ENCODE measurements around the gene KHDC4. TPM values are rescaled to one million over a fixed set of nuclear protein-coding genes. Genes with fewer than 3 reads are reported as not detected.

Gene KHDC4
- total and polyA plus RNA-seq, 9 of the 15 experiments (the other 6 are each of a cell fraction or from before 2014, with no cell fraction given): 12.1 to 185 (median 65.6) TPM

GRCh38 chr1:155888481-155888880 lies 45.7 kb downstream of the KHDC4 start:
- 88% methylated on average over 2 of the region's 5 CpGs for WGBS (ENCODE audit: insufficient coverage, low coverage, missing lambda C conversion rate)
- ChIA-PET POLR2A (no interaction called here), CTCF (ENCODE audit: low intra/inter-chr PET ratio) (no interaction called here)
- no peak for FAIRE-seq
- no peaks in the 10 kb centered on the region for H3K36me3 ChIP-seq (ENCODE audit: control insufficient read depth, insufficient read depth, low read length)
- no peaks in the 10 kb centered on the region for H3K9me1 ChIP-seq (ENCODE audit: control insufficient read depth, insufficient read depth, low read length)
- no peaks in the 10 kb centered on the region for H3K27me3 ChIP-seq (ENCODE audit: control insufficient read depth in 2 of 2, insufficient read depth in 2 of 2, low read length in 2 of 2)
- H3K27ac ChIP-seq (ENCODE audit: extremely low read depth, low read depth, low read length): no peak overlapping the region
- TF ChIP-seq MAFK (IDR thresholded peaks at IDR 0.05; ENCODE audit: low read length): no peak
- no peak for TF ChIP-seq ETV6 (IDR thresholded peaks at IDR 0.05; ENCODE audit: borderline replicate concordance in 1 of 2, low read depth in 2 of 2, low read length in 1 of 2)
- TF ChIP-seq ETV6 (CRISPR knock-in tag; IDR thresholded peaks at IDR 0.05; ENCODE audit: borderline replicate concordance): no peak
- no peak for TF ChIP-seq CBFB (CRISPR knock-in tag; IDR thresholded peaks at IDR 0.05)
- TF ChIP-seq NCOA1 (IDR thresholded peaks at IDR 0.05; ENCODE audit: low read depth): no peak
- no peak for TF ChIP-seq TRIM24 (IDR thresholded peaks at IDR 0.05)
- TF ChIP-seq U2AF1 (optimal IDR thresholded peaks at IDR 0.05; ENCODE audit: low read depth, low read length): no peak
- no peak for TF ChIP-seq JUNB (CRISPR knock-in tag; conservative IDR thresholded peaks at IDR 0.05)
- no peak for TF ChIP-seq PML (IDR thresholded peaks at IDR 0.05; ENCODE audit: low read length)
- no peak for TF ChIP-seq SNAPC5 (CRISPR knock-in tag; IDR thresholded peaks at IDR 0.05)
- no peak for TF ChIP-seq ZNF217 (CRISPR knock-in tag; IDR thresholded peaks at IDR 0.05)
- no peak for TF ChIP-seq IRF2 (CRISPR knock-in tag; IDR thresholded peaks at IDR 0.05)
- no peak for TF ChIP-seq DMBX1 (CRISPR knock-in tag; IDR thresholded peaks at IDR 0.05; ENCODE audit: borderline replicate concordance)
- TF ChIP-seq E2F1 (CRISPR knock-in tag; IDR thresholded peaks at IDR 0.05): no peak
- no peak overlapping the region for H3K4me3 ChIP-seq
- H3K4me2 ChIP-seq (ENCODE audit: insufficient read depth, low read length): no peak overlapping the region
- H4K20me1 ChIP-seq (replicated peaks; ENCODE audit: control insufficient read depth, insufficient read depth, low read length): no peaks in the 10 kb centered on the region
- intact Hi-C loops (cut with micrococcal nuclease): no loop called here
- no peaks in the 10 kb centered on the region for H3K9me3 ChIP-seq (replicated peaks; ENCODE audit: control insufficient read depth, insufficient read depth, low read depth, low read length)
- no peak for DNase-seq (ENCODE audit: extremely low read depth in 1 of 4, low spot score in 3 of 4)
- in situ Hi-C loops (cut with MboI): no loop called here
- peaks cover 4 to 17% of the 10 kb centered on the region in 2 experiments; a peak in 4 of 5 replicates for H3K4me1 ChIP-seq (replicated peaks in 1 of 2; ENCODE audit: control insufficient read depth in 2 of 2, insufficient read depth in 2 of 2, low read length in 2 of 2)
- no peak for ATAC-seq
- no TSS peak for BruUV-seq (replicated peaks)
- H2AFZ ChIP-seq (ENCODE audit: low read depth, low read length): no peak overlapping the region
- H3K79me2 ChIP-seq (ENCODE audit: control insufficient read depth, insufficient read depth, low read length): no peaks in the 10 kb centered on the region
- no peak overlapping the region for H3K9ac ChIP-seq (ENCODE audit: insufficient read depth in 1 of 2, low read depth in 2 of 2, low read length in 2 of 2)

All from K562 (cell line).